Ascending aorta (tissue), 2 donors: ENCODE data around the gene TSC22D2. TPM values are rescaled to one million over a fixed set of nuclear protein-coding genes. Genes with fewer than 3 reads are reported as not detected.

Experiments
- DNase-seq, 2 donors: peaks; one replicate each; pipeline ENCODE4 v3.0.0-alpha.2; 2019; ENCODE audit warnings: low spot score in 2 of 2
- H3K27ac ChIP-seq, 2 donors: fragments of 200-600 bp; sonication (generic); one replicate each; pipeline ENCODE4 v1.5.1; 2016 to 2017; ENCODE audit warnings: mild to moderate bottlenecking in 1 of 2
- H3K27me3 ChIP-seq: fragments of 200-600 bp; sonication (generic); one replicate; pipeline ENCODE4 v1.5.1; 2017
- H3K36me3 ChIP-seq, 2 donors: fragments of 200-600 bp; sonication (generic); one replicate each; pipeline ENCODE4 v1.5.1; 2016
- H3K4me1 ChIP-seq, 2 donors: fragments of 200-600 bp; sonication (generic); one replicate each; pipeline ENCODE4 v1.5.1; 2016 to 2017; ENCODE audit warnings: mild to moderate bottlenecking in 1 of 2
- H3K4me3 ChIP-seq, 2 donors: fragments of 200-600 bp; sonication (generic); one replicate each; pipeline ENCODE4 v1.5.1; 2016 to 2017; ENCODE audit warnings: mild to moderate bottlenecking in 1 of 2
- H3K9me3 ChIP-seq, 2 donors: fragments of 200-600 bp; sonication (generic); one replicate each; pipeline ENCODE4 v1.5.1; 2016
- CTCF ChIP-seq, 3 experiments: fragments of 200-600 bp in 2 of 3; fragments of 450-650 bp in 1 of 3; sonication (generic) in 2 of 3; IDR thresholded peaks; one replicate each; pipeline ENCODE4 v1.5.1; 2016 to 2019; ENCODE audit warnings: antibody characterized with exemption in 3 of 3, mild to moderate bottlenecking in 1 of 3, moderate library complexity in 1 of 3
- intact Hi-C: fragments of 100-400 bp; cut with DNase I; formaldehyde crosslinking; loops from one replicate; pipeline ENCODE4 v1.15.1; 2023
- total RNA-seq: library from RNA; depleted of rRNA; stranded (reverse); fragments of >200 nt; gene quantifications from one replicate; pipeline ENCODE4 v1.1.0, GENCODE V29; 2016

The TSC22D2 gene
- total RNA-seq, 1 donor from 2014 or later, result 17.9 TPM

DNA sequence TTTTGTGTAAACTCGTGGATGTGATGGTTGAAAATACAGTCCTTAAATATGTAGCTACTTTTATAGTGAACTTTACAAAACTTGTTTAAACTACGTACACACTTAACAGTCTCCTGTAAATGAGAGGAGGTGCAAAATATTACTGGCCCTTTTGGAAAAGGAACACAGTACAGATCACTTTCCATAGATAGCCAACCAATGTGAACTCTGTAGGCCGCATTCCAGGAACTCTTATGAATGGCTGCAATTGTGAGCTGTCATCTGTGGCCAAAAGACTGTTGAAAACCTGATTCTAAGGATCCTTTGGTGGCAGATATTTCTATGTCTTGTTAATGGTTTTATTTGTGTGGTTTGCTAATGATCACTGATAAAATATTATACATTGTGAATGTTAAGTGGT, 6.2 kb downstream of the TSC22D2 start:
- intact Hi-C loops, result no loop called here
- no peak for TF ChIP-seq CTCF (IDR thresholded peaks at IDR 0.05)
- Histone ChIP-seq H3K4me3 (peak overlapping the region; percentile 59 to 81), H3K27ac (no peak overlapping the region), H3K36me3 (no peaks in the 10 kb centered on the region), H3K9me3 (no peaks in the 10 kb centered on the region), H3K27me3 (no peaks in the 10 kb centered on the region), H3K4me1 (peaks cover 0 to 25% of the 10 kb centered on the region in 2 donors)
- no peak for DNase-seq

GRCh38 chr3:150414959-150415358, 6.9 kb downstream of the TSC22D2 start:
- no peak for TF ChIP-seq CTCF (IDR thresholded peaks at IDR 0.05)
- H3K4me1 ChIP-seq, result peaks cover 0 to 32% of the 10 kb centered on the region in 2 donors
- no peak for DNase-seq
- no peaks in the 10 kb centered on the region for H3K36me3 ChIP-seq
- H3K27ac ChIP-seq, result no peak overlapping the region
- H3K4me3 ChIP-seq, result peak overlapping the region; percentile 59 to 81
- H3K27me3 ChIP-seq, result no peaks in the 10 kb centered on the region
- intact Hi-C loops, result no loop called here
- H3K9me3 ChIP-seq, result no peaks in the 10 kb centered on the region

GRCh38 chr3:150419076-150419868, 11.2 kb downstream of the TSC22D2 start:
- H3K9me3 ChIP-seq, result no peaks in the 10 kb centered on the region
- no peak for TF ChIP-seq CTCF (IDR thresholded peaks at IDR 0.05)
- no peaks in the 10 kb centered on the region for H3K27me3 ChIP-seq
- H3K4me1 ChIP-seq, result peaks cover 0 to 50% of the 10 kb centered on the region in 2 donors
- H3K27ac ChIP-seq, result no peak overlapping the region
- no peak for DNase-seq
- no peak overlapping the region for H3K4me3 ChIP-seq
- intact Hi-C loops, result no loop called here
- H3K36me3 ChIP-seq, result peaks cover 0 to 3% of the 10 kb centered on the region in 2 donors

- no peak for DNase-seq
- H3K4me1 ChIP-seq, result peaks cover 0 to 44% of the 10 kb centered on the region in 2 donors
- intact Hi-C loops, result no loop called here
These were observed 11.9 kb downstream of the TSC22D2 start for GRCh38 chr3:150419959-150420358.

DNA sequence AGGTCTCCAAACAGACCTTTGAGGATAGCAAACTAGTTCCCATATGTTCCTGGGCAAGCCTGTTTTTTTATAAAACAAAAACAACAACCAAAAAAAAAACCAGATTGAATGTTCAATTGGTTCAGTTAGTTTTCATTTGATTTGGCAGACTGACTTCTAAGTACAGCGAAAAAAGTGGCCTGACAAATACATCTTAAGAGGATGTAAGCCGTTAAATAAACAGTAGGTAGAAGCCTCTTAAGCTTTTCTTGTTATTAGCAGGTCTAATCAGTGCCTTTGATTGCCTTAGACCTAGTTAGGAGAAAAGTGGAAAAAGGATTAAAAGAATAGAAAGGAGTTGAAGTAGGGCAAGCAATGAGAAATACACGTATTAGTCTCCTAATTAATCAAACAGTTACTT, 13.2 kb downstream of the TSC22D2 start:
- H3K4me3 ChIP-seq, result no peak overlapping the region
- intact Hi-C loops, result no loop called here
- H3K36me3 ChIP-seq, result peaks cover 0 to 5% of the 10 kb centered on the region in 2 donors
- no peak for TF ChIP-seq CTCF (IDR thresholded peaks at IDR 0.05)
- H3K4me1 ChIP-seq, result peaks cover 0 to 37% of the 10 kb centered on the region in 2 donors
- H3K27me3 ChIP-seq, result no peaks in the 10 kb centered on the region
- DNase-seq, result no peak
- H3K27ac ChIP-seq, result no peak overlapping the region
- H3K9me3 ChIP-seq, result no peaks in the 10 kb centered on the region

More at GRCh38 chr3:150419959-150420358, 11.9 kb downstream of the TSC22D2 start:
- Histone ChIP-seq H3K4me3 (no peak overlapping the region), H3K36me3 (peaks cover 0 to 3% of the 10 kb centered on the region in 2 donors), H3K9me3 (no peaks in the 10 kb centered on the region), H3K27me3 (no peaks in the 10 kb centered on the region), H3K27ac (no peak overlapping the region)
- TF ChIP-seq CTCF (IDR thresholded peaks at IDR 0.05), result no peak
